ENCODE measurements around the gene MED16. TPM values are rescaled to one million over a fixed set of nuclear protein-coding genes. Genes with fewer than 3 reads are reported as not detected.

The MED16 gene
- total and polyA plus RNA-seq, 2 of the 13 experiments (the other 11 are each of a cell fraction or from before 2014, with no cell fraction given): 13.3 to 14.8 TPM

GRCh38 chr19:892894-893689, at the start of gene MED16, which contains the start of gene RNU6-9 (continued):
- no peak for TF ChIP-seq JARID2 (CRISPR knock-in tag; IDR thresholded peaks at IDR 0.05; ENCODE audit: insufficient replicate concordance)
- TF ChIP-seq HHEX (CRISPR knock-in tag; IDR thresholded peaks at IDR 0.05): no peak
- no peak; the same call in 1 of the 2 replicates for TF ChIP-seq ZSCAN31 (CRISPR knock-in tag; IDR thresholded peaks at IDR 0.05; ENCODE audit: low read depth)
- TF ChIP-seq KLF15 (CRISPR knock-in tag; IDR thresholded peaks at IDR 0.05; ENCODE audit: borderline replicate concordance): no peak
- TF ChIP-seq ZBED4 (CRISPR knock-in tag; IDR thresholded peaks at IDR 0.05; ENCODE audit: borderline replicate concordance): peak; percentile 66; the same call in 1 of the 2 replicates
- no peak for TF ChIP-seq CENPX (CRISPR knock-in tag; IDR thresholded peaks at IDR 0.05)
- 0 out of 2 replicates have a peak, but pooled peaks have one; percentile 38 for TF ChIP-seq TFDP2 (CRISPR knock-in tag; IDR thresholded peaks at IDR 0.05)
- TF ChIP-seq MBD4 (IDR thresholded peaks at IDR 0.05; ENCODE audit: borderline replicate concordance, low read length): no peak
- no peak for TF ChIP-seq CC2D1A (CRISPR knock-in tag; IDR thresholded peaks at IDR 0.05)
- TF ChIP-seq SAFB2 (CRISPR knock-in tag; IDR thresholded peaks at IDR 0.05; ENCODE audit: borderline replicate concordance, low read depth): no peak; the same call in 1 of the 2 replicates
- TF ChIP-seq ZNF782 (CRISPR knock-in tag; IDR thresholded peaks at IDR 0.05; ENCODE audit: borderline replicate concordance): no peak
- no peak for TF ChIP-seq ZNF850 (CRISPR knock-in tag; conservative IDR thresholded peaks at IDR 0.05)
- TF ChIP-seq ZNF747 (CRISPR knock-in tag; IDR thresholded peaks at IDR 0.05; ENCODE audit: borderline replicate concordance): no peak
- TF ChIP-seq ETV5 (CRISPR knock-in tag; IDR thresholded peaks at IDR 0.05; ENCODE audit: borderline replicate concordance): no peak
- TF ChIP-seq ATF1 (CRISPR knock-in tag; IDR thresholded peaks at IDR 0.05): peak; percentile 71
- no peak for TF ChIP-seq MYNN (CRISPR knock-in tag; IDR thresholded peaks at IDR 0.05; ENCODE audit: low read depth)
- no peak for TF ChIP-seq RBM22 (optimal IDR thresholded peaks at IDR 0.05; ENCODE audit: low read length)
- no peak for TF ChIP-seq CREB3 (CRISPR knock-in tag; IDR thresholded peaks at IDR 0.05)
- TF ChIP-seq ZNF773 (CRISPR knock-in tag; IDR thresholded peaks at IDR 0.05; ENCODE audit: borderline replicate concordance): no peak
- no peak for TF ChIP-seq ZKSCAN8 (CRISPR knock-in tag; IDR thresholded peaks at IDR 0.05; ENCODE audit: borderline replicate concordance)
- TF ChIP-seq ZSCAN25 (CRISPR knock-in tag; IDR thresholded peaks at IDR 0.05): no peak
- TF ChIP-seq FLYWCH1 (CRISPR knock-in tag; IDR thresholded peaks at IDR 0.05): no peak
- TF ChIP-seq HOXA9 (CRISPR knock-in tag; IDR thresholded peaks at IDR 0.05; ENCODE audit: borderline replicate concordance): 0 out of 2 replicates have a peak, but pooled peaks have one; percentile 74
- no peak for TF ChIP-seq MBNL3 (CRISPR knock-in tag; conservative IDR thresholded peaks at IDR 0.05)
- peak; percentile 72 for TF ChIP-seq MYC (CRISPR knock-in tag; IDR thresholded peaks at IDR 0.05; ENCODE audit: borderline replicate concordance)
